HFFc6 (cell line): ENCODE results near the gene C10orf71. TPM values are rescaled to one million over a fixed set of nuclear protein-coding genes. Genes with fewer than 3 reads are reported as not detected.

Experiments used
- DNase-seq: peaks from one replicate; pipeline ENCODE4 v3.0.0-alpha.2; 2018
- H3K27ac Mint-ChIP-seq: 2 replicates; pipeline ENCODE4 v1.8.0; 2020; ENCODE audit warnings: mild to moderate bottlenecking, mixed read lengths
- H3K27me3 Mint-ChIP-seq: 2 replicates; pipeline ENCODE4 v1.8.0; 2021; ENCODE audit warnings: mild to moderate bottlenecking, moderate library complexity, mixed read lengths; ENCODE audit not compliant: insufficient read depth
- H3K36me3 Mint-ChIP-seq: 2 replicates; pipeline ENCODE4 v1.8.0; 2021; ENCODE audit warnings: low read depth, mixed read lengths
- H3K4me1 Mint-ChIP-seq: 2 replicates; pipeline ENCODE4 v1.8.0; 2020; ENCODE audit warnings: low read depth, mixed read lengths
- H3K4me3 Mint-ChIP-seq: 2 replicates; pipeline ENCODE4 v1.8.0; 2020; ENCODE audit warnings: mild to moderate bottlenecking, moderate library complexity, mixed read lengths
- H3K9me3 Mint-ChIP-seq: 2 replicates; pipeline ENCODE4 v1.8.0; 2020; ENCODE audit warnings: mild to moderate bottlenecking, mixed read lengths
- total RNA-seq, 6 experiments: library from RNA; stranded (reverse); fragmentation: NEBNext Ultra II Directional; extraction: Animal tissue kit (Norgen Biotek cat#: 25700); gene quantifications; 2 replicates in 1 of 6; 3 replicates in 5 of 6; pipeline ENCODE4 v1.2.3, GENCODE V29; 2021
- TF ChIP-seq, protein P1 (sequence below): fragments of 200-600 bp; sonication (generic); IDR thresholded peaks from 2 replicates; pipeline ENCODE4 v1.5.0; 2021; ENCODE audit warnings: antibody characterized with exemption, mild to moderate bottlenecking

The C10orf71 gene
- total RNA-seq, 6 experiments from 2014 or later, result not detected

DNA sequence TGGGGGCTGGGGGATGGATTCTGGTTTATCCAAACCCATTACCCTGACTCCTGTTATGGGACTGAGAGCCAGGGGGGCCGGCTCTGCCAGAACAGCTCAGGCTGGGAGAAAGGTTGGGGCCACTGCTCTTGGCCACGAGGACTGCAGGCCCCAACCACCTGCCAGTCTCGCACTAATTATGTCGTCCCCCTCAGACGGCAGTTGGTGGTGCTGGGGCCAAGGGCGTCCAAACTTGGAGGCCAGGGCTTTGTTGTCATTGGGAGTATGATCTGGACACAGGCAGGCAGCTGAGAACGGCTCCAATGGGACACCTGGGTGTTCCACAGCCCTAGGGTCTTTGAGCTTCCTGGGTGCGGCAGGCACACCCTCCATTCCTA is 62.2 kb downstream of the C10orf71 start:
- Mint-ChIP-seq H3K9me3 (no peaks in the 10 kb centered on the region), H3K27ac (no peak overlapping the region), H3K4me1 (no peaks in the 10 kb centered on the region), H3K27me3 (peaks cover 34% of the 10 kb centered on the region), H3K36me3 (no peaks in the 10 kb centered on the region), H3K4me3 (no peak overlapping the region)
- TF ChIP-seq, protein P1, sequence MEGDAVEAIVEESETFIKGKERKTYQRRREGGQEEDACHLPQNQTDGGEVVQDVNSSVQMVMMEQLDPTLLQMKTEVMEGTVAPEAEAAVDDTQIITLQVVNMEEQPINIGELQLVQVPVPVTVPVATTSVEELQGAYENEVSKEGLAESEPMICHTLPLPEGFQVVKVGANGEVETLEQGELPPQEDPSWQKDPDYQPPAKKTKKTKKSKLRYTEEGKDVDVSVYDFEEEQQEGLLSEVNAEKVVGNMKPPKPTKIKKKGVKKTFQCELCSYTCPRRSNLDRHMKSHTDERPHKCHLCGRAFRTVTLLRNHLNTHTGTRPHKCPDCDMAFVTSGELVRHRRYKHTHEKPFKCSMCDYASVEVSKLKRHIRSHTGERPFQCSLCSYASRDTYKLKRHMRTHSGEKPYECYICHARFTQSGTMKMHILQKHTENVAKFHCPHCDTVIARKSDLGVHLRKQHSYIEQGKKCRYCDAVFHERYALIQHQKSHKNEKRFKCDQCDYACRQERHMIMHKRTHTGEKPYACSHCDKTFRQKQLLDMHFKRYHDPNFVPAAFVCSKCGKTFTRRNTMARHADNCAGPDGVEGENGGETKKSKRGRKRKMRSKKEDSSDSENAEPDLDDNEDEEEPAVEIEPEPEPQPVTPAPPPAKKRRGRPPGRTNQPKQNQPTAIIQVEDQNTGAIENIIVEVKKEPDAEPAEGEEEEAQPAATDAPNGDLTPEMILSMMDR, result no peak
- no peak for DNase-seq

DNA sequence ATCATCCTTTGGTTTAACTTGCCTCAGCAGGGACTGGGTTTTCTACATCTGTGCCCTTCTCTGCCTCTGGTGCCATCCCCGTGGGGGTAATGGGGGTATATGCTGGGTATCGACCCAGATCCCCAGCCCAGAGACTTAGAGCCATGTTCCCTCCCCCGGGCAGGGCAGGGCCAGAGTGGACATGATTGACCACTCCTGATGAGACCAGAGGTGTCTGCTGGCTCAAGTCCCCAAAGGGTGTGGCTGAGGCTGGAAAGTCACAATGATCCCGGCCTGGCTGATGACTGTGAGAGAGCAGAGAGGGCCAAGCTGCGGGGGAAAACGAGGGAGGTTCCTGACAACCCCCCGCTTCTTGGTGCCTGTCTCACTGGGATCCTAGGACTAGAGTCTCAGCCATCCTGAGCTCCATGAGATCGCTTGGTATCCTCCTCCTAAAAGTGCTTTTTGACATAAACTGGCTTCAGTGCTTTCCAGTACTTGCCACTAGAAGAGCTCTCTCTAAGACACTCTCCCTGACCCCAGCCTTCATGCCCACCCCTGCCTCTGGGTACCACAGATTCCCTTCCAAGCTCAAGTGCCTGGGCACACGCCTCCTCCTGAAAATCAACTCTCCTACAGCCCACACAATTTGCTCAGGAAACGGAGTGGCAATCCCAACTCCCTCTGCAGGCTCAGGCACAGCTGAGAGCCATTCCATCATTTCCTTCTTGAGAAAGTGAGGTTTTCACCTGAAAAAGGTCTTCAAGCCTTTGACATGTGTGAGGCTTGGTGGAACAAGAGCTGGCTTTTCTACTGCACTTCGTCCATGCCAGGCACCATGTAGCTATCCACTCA is 63.0 kb downstream of the C10orf71 start:
- DNase-seq, result no peak
- no peak overlapping the region for H3K27ac Mint-ChIP-seq

DNA sequence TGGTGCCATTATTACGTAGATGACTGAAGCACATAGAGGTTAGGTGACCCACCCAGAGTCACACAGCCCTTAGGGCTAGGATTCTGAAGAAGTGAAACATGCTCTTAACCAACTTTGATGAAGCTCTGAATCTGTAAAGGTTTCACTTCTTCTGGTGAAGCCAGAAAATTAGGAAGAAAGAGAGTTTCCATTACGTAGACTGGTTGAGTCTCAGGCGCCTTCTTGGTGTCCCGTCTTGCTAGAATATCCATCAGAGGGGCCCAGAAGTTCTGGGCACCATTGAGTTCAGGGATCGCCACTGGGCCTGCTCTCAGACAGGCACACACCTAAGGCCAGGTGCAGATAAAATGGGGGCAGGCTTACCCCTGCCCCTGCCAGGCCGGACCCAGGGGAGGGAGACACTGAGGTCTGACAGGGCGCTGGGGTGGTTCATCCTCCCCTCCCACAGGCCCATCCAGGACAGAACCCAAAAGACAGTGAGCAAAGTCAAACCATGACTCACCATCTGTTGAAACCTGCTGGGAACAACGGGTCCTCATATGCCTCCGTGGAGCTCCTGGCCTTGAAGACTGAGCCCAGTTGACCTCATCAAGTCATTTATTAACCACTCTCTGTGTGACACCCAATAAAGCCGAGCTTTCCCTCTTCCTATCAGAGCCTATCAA is 63.8 kb downstream of the C10orf71 start:
- peaks cover 40% of the 10 kb centered on the region for H3K27me3 Mint-ChIP-seq
- no peaks in the 10 kb centered on the region for H3K4me1 Mint-ChIP-seq
- H3K27ac Mint-ChIP-seq, result no peak overlapping the region
- no peak for DNase-seq
- no peaks in the 10 kb centered on the region for H3K36me3 Mint-ChIP-seq
- no peak overlapping the region for H3K4me3 Mint-ChIP-seq
- TF ChIP-seq, protein P1, result no peak
- no peaks in the 10 kb centered on the region for H3K9me3 Mint-ChIP-seq

More for the DNA sequence above, 63.0 kb downstream of the C10orf71 start:
- TF ChIP-seq, protein P1, result no peak
- no peak overlapping the region for H3K4me3 Mint-ChIP-seq
- no peaks in the 10 kb centered on the region for H3K36me3 Mint-ChIP-seq
- H3K9me3 Mint-ChIP-seq, result no peaks in the 10 kb centered on the region
- no peaks in the 10 kb centered on the region for H3K4me1 Mint-ChIP-seq
- H3K27me3 Mint-ChIP-seq, result peaks cover 38% of the 10 kb centered on the region

DNA sequence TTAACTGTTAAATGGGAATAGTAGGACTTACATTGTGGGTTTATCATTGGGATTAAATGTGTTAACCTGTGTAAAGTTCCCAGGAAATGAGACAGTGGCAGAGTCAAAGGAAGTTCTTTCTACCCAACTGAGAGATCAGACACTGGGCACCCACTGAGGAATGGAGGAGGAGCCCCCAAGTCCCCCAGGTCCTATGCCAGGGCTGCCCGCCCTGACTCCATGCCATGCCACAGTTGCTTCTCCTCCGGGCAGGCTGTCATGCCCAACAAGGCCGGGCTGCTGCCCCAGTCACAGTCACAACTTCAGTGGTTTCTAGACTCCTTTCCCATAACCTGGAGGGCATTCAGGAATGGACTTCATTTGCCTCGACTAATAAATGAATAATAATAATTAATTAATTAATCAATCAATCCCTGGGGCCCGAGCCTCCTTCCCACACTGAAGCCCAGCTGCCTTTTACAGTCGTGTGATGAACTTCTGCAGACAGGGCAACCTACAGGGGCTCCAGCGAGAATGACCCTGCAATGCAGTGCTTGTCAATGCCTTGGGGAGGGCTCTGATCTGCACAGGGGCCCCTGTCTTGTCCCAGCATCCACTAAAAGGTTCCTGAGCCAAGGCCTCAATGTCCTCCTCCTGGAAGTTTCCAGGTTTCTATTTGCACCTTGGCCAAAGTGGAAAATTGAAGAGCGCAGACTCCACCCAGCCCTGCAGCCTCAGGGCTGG is 64.5 kb downstream of the C10orf71 start:
- DNase-seq, result no peak
- no peaks in the 10 kb centered on the region for H3K9me3 Mint-ChIP-seq
- H3K27ac Mint-ChIP-seq, result no peak overlapping the region
- peaks cover 48% of the 10 kb centered on the region for H3K27me3 Mint-ChIP-seq
- H3K4me3 Mint-ChIP-seq, result no peak overlapping the region
- H3K36me3 Mint-ChIP-seq, result no peaks in the 10 kb centered on the region
- TF ChIP-seq, protein P1, result no peak
- no peaks in the 10 kb centered on the region for H3K4me1 Mint-ChIP-seq

DNA sequence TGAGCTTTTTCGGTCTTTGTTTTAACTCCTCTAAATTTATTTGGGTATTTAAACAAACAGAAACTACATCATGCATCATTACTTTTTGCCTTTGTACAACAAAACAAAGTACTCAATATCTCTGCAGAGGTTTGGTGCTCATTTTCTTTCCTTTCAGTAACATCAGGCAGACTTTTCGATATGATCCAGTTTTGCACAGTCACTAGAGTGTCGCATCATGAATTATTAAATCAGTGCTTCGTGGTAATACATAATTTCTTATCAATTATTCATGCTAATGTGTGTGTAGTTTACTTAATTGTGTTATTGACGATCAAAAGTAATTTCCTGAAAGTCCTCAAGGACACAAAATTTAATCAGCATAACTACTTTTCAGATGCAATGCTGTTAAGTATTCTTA is 65.1 kb downstream of the C10orf71 start:
- no peak overlapping the region for H3K4me3 Mint-ChIP-seq
- peaks cover 1% of the 10 kb centered on the region for H3K4me1 Mint-ChIP-seq
- peaks cover 49% of the 10 kb centered on the region for H3K27me3 Mint-ChIP-seq
- DNase-seq, result no peak
- no peaks in the 10 kb centered on the region for H3K9me3 Mint-ChIP-seq
- TF ChIP-seq, protein P1, result no peak
- H3K36me3 Mint-ChIP-seq, result no peaks in the 10 kb centered on the region
- H3K27ac Mint-ChIP-seq, result no peak overlapping the region
